Panc1 (cell line): ENCODE results near the gene TIAM2.

Source experiments
- POLR2AphosphoS5 ChIP-seq: IDR thresholded peaks from 2 replicates; pipeline ENCODE4 v1.6.1; 2012; ENCODE audit warnings: mild to moderate bottlenecking, low read depth, low read length, moderate library complexity
- TF ChIP-seq, protein P1 (sequence below): fragments of 450-650 bp; IDR thresholded peaks from 2 replicates; pipeline ENCODE4 v1.5.1; 2017; ENCODE audit warnings: mild to moderate bottlenecking

- TF ChIP-seq, protein P1, sequence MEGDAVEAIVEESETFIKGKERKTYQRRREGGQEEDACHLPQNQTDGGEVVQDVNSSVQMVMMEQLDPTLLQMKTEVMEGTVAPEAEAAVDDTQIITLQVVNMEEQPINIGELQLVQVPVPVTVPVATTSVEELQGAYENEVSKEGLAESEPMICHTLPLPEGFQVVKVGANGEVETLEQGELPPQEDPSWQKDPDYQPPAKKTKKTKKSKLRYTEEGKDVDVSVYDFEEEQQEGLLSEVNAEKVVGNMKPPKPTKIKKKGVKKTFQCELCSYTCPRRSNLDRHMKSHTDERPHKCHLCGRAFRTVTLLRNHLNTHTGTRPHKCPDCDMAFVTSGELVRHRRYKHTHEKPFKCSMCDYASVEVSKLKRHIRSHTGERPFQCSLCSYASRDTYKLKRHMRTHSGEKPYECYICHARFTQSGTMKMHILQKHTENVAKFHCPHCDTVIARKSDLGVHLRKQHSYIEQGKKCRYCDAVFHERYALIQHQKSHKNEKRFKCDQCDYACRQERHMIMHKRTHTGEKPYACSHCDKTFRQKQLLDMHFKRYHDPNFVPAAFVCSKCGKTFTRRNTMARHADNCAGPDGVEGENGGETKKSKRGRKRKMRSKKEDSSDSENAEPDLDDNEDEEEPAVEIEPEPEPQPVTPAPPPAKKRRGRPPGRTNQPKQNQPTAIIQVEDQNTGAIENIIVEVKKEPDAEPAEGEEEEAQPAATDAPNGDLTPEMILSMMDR = no peak
- TF ChIP-seq POLR2AphosphoS5 = no peak
These were observed 60.6 kb downstream of the TIAM2 start for GRCh38 chr6:155055729-155056128.
